Activated T-cell treated with anti-CD3 and anti-CD28 coated beads for 48 hours (primary cell): ENCODE results near the gene CAPN13.

Experiments used
- DNase-seq: peaks from one replicate; pipeline ENCODE4 v3.0.0-alpha.2; 2020; ENCODE audit warnings: low read depth

CAPN13 gene

DNA sequence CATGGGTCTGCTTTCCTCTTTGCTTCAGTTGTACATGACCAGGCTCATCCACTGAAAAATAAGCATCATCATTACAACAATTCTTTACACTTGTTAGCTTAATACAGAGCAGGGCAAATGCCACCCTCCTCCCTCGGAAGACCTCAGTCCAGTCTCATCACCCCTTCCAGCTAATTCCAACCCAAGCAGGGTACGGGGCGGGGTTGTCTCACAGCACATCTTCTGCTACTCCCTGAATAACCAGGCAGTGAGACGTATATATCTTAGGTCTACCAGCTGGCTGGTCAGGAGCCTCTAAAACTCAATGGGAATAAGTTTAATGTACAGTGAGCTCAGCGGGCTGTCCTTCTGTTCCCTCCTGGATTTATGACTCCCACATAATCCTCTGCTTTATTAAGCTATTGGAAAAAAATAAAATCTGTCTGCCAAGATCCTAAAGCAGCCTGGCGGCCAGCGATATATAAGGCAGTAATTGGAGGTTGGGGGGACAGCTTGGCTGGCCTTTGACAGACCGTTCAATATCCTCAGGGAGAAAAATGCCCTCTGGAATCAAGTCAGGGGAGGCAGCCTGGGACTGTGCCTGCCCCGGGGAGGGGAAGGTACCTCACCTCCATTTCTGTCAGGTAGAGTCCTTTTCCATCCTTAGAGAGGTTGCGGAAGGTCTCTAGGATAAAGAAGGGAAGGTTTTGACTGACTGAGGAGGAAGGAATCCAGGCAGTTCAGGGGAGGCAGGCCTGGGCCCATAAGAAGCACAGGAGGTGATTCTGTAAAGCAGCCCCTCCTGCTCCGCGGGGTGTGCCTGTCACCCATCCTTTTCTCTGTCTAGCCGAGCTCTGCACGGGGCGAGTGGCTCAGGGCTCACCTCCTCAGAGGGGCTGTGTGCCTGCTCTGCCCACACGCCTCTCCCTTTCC lies 76.3 kb downstream of the CAPN13 start:
- DNase-seq = no peak

GRCh38 chr2:30729031-30729430 lies 78.2 kb downstream of the CAPN13 start:
- DNase-seq = no peak

DNA sequence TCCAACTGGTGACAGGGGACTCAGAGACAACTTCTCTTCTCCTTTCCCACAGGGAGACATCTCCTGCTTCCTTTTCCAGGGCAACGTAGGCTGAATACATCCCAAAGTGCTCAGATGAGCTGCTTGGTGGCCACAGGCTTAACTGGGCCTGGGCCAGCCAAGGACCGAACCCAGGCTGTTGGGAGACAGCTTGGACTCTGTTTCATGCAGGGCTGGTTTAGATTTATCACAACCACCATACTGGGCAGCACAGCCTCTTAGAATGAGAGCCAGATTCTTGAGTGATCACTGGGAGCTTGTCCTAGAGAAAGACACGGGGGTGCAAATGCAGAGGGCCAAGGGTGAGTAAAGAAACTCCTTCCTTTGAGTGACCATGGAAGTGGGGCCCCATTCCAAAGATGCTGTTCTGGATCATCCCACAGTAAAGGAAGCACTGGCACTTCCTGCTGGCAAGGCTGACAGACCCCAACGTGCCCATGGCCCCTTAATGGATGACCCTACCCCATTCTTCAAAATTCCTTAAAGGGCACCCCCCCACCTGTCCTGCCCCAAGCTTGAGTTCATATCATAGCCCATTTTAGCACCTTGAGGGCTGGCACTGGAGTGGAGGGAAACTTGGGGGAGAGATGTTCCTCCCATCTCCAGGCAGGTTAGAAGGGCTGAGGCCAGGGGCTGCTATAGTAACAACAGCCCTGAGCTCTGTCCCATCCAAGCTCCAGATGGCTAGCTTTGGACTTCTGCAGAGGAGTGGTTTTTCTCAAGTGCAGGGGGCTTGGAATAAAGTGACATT lies 84.1 kb downstream of the CAPN13 start:
- DNase-seq = no peak

GRCh38 chr2:30721668-30722647 lies 85.3 kb downstream of the CAPN13 start:
- no peak for DNase-seq

- no peak for DNase-seq
Observed at GRCh38 chr2:30721241-30721640, 86.0 kb downstream of the CAPN13 start.

DNA sequence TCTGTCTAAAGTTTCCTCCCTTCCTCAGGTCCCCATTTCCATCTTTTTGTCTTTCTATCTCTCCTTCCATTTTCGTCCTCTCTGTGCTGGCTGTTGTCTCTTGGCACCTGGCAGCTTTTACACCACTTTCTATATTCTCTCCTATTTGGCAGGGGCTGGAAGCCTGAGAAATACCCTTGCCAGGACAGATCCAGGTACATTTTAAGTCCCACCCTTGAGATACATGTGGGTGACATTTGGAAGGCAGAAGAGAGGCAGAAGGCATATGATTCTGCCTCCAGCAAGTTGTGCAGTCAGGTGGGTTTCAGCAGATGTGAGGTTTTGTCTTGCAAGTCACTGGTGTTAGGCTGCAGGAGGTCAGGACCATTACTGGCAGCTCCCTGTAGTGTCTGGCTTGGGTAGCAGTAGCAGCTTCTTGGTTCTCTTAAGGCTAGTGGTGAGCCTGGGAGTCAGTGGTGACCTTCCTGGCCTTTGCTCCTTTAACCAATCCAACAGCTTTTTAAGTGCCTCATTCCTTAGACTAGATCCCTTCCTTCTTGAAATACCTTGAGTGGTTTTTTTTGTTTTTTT lies 90.1 kb downstream of the CAPN13 start:
- no peak for DNase-seq

DNA sequence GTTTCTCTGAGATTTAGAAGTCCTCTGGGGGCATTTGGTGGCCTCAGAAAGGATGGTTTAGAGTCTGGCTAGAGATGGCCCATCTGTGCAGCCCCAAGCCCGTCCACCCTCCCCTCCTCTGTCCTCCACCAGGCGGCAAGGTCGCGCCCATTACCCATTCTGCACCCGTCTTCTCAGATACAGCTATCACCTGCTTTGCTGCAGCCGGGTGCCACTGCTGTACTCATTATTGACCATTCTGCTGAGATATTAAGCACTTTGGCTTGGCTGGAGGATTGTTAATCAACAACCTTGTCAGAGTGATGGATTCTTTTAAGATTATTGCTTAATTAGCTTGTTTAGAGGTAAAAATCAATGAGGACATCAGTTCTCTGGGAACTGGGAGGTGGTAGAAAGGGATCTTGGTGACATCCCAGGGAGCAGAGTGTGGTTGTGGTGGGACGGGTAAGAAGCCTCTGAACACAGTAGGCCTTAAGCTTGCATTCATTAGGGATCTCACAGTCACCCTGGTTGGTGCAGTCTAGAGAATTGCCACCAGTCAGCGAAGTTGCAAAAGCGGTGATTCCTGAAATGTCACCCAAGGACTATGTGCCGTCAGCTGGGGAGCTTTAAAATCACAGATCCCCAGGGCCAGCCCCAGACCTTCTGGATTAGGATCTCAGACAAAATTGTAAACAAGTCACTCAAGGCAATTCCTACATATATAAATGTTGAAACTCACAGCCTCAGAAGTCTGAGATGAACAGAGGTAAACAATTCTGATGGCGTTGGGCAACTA lies 90.9 kb downstream of the CAPN13 start:
- no peak for DNase-seq

DNA sequence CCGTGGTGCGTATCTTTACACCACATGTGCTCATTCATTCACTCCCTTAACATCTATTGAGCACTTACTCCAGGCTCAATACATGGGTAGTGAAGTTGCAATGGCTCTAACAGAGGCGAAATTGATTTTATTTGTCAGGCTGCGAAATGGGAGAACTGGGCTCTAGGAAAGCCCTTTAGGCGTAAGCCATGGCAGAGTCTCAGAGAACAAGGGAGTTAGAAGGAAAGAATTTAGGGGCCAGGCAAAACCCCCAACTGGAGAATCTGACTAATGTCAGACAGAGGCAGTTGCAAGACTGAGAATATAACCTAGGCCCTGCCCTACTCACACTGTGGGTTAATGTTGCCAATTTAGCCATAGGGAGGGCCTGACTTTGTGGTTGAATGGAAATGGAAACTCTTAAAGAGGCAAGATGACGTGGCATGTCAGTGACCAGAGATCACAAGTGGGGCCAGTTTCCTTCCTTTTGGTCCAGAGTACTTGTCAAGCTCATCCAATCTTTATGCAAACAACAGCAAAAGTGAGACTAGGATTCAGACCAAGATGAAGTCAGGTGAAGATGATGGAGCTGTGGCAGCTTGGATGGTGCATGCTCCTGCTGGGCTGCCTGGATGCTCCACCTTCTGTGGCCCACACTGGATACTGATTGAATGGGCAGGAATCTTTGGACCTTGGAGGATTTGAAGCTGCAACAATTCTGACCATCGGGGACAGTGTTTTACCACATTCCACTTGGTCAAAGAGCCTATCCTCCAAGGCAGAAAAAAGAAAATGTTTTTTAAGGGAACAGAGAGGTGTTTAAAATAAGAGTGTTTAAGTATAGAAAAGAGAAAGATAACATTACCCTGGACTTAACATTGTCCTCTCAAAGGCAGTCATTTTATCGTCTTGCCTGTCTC lies 92.2 kb downstream of the CAPN13 start:
- DNase-seq = no peak

DNA sequence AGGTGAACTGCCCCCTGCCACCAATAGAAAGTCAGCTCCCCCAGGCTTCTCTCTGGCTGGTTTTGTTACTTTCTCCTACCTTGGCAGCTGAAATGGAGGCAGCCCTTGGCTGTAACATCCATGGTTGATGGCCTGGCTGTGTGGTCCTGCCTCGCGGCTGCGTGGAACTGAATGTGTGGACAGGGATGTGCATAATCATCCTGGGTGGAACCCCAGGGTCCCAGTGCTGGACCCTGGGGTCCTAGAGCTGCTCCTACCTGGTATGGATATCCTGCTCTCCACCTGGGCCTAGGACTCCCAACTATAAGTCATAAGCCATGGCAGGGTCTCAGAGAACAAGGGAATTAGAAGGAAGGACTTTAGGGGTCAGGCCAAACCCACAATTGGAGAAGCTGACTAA lies 93.5 kb downstream of the CAPN13 start:
- DNase-seq = no peak

- DNase-seq = peak; percentile 71
Observed at GRCh38 chr2:30711646-30712085, 95.6 kb downstream of the CAPN13 start.

- DNase-seq = no peak
Observed at GRCh38 chr2:30710461-30710860, 96.8 kb downstream of the CAPN13 start.

- no peak for DNase-seq
Observed at GRCh38 chr2:30710016-30710415, 97.2 kb downstream of the CAPN13 start.

GRCh38 chr2:30709516-30709915 lies 97.7 kb downstream of the CAPN13 start:
- DNase-seq = no peak

GRCh38 chr2:30708491-30709290 lies 98.6 kb downstream of the CAPN13 start:
- DNase-seq = no peak

GRCh38 chr2:30707304-30707903 lies 99.8 kb downstream of the CAPN13 start:
- DNase-seq = no peak

DNA sequence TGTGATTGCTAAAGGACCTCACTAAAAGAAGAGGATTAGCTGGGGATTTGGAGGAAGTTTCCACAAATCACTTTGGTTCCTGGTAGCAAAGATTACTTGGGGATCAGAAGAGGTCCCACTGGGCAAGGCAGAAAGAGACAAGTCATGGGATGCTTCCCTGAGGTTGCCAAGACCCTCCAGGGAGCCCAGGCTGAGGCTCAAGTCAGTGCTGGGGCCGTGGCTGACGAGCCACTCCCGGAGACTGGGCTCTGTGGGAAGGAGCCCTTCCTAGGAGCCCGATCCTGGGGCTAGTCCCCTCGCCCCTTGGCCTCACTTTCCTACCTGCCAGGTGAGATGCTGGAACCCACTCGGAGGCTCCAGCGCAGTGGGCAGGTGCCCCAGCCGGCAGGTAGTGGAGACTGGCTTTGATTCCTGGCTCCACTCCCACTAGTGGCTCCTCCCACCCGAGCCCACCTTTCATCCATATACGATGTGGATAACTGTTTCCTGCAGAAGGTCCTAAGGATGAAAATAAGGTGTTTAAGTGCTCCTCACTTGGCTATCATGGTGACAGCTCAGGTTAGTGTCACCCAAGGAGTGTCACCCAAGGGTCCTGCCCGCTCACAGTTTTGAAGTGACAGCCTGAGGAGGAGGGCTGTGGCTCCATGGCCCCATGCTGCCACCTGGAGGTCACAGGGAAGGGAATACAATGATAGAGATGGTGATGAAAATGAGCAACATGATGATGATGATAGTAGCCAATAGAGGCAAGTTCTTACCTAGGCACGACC lies 100.5 kb downstream of the CAPN13 start:
- DNase-seq = peak; percentile 63

DNA sequence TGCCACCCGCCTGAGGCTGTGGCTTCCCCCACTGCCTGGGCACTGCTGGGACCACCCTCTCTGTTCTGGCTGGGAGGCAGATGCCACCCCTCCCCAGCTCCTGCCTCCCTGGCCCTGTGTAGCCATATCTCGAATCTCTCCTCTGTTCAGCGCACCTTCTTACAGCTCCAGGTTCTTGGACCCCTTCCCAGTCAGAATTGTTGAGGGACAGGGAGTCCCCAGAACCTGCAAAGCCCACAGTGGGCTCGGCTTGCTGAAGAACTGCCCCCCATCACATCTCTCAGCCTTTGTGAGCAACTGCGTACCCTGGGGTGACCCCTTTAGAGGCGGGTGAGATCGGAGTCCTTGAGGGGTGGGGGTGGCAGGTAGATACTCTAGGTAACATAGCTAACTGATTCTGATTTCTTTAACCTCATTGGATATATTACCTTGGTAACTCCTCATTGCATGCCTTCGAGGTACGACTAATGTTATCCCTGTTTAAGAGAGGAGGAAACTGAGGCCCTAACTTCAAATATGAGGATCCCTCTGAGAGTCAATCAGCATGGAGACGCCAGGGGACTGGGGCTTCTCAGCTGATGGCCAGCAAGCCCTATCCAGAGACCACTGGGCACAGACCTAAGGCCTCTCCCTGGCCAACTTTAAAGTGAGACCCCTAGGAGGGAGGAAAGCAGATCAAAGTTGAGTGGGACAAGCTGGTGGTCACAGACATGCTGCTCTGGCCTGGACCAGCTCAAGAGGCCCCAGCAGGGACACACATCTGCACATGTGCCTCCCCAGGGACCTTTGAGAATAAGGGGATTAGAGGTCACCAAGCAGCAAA lies 101.3 kb downstream of the CAPN13 start:
- DNase-seq = no peak
